ENCODE measurements around the gene MUC7.

GRCh38 chr4:70471897-70472296 lies at the start of gene MUC7:
- TF ChIP-seq EZH2 (IDR thresholded peaks at IDR 0.05; ENCODE audit: borderline replicate concordance, insufficient read depth, low read depth, low read length, poor library complexity, severe bottlenecking): no peak
- TF ChIP-seq CTCF (IDR thresholded peaks at IDR 0.05): no peak
